Memory B cell (primary cell): ENCODE data around the gene UBIAD1.
A peak's percentile ranks its signal among the peaks of the same experiment; 100 is the strongest.

Experiments used
- ATAC-seq: fragments of 150-1000 bp; cut with Tn5 transposase; 2 replicates; pipeline ENCODE4 v1.10.0; 2021; ENCODE audit warnings: low read depth, mild to moderate bottlenecking, moderate library complexity
- DNase-seq, 2 donors: peaks; one replicate each; pipeline ENCODE4 v3.0.0; 2022; ENCODE audit warnings: low spot score in 2 of 2
- H3K27ac Mint-ChIP-seq: one replicate; pipeline ENCODE4 v1.8.0; 2022; ENCODE audit warnings: mild to moderate bottlenecking, moderate library complexity, mixed read lengths
- H3K27me3 Mint-ChIP-seq: one replicate; pipeline ENCODE4 v1.8.0; 2022; ENCODE audit warnings: mixed read lengths
- H3K36me3 Mint-ChIP-seq: one replicate; pipeline ENCODE4 v1.8.0; 2022; ENCODE audit warnings: mild to moderate bottlenecking, mixed read lengths
- H3K4me1 Mint-ChIP-seq: one replicate; pipeline ENCODE4 v1.8.0; 2022; ENCODE audit warnings: mixed read lengths
- H3K4me3 Mint-ChIP-seq: one replicate; pipeline ENCODE4 v1.8.0; 2022; ENCODE audit warnings: mild to moderate bottlenecking, moderate library complexity, mixed read lengths
- H3K9me3 Mint-ChIP-seq: one replicate; pipeline ENCODE4 v1.8.0; 2022; ENCODE audit warnings: mixed read lengths

The UBIAD1 gene

DNA sequence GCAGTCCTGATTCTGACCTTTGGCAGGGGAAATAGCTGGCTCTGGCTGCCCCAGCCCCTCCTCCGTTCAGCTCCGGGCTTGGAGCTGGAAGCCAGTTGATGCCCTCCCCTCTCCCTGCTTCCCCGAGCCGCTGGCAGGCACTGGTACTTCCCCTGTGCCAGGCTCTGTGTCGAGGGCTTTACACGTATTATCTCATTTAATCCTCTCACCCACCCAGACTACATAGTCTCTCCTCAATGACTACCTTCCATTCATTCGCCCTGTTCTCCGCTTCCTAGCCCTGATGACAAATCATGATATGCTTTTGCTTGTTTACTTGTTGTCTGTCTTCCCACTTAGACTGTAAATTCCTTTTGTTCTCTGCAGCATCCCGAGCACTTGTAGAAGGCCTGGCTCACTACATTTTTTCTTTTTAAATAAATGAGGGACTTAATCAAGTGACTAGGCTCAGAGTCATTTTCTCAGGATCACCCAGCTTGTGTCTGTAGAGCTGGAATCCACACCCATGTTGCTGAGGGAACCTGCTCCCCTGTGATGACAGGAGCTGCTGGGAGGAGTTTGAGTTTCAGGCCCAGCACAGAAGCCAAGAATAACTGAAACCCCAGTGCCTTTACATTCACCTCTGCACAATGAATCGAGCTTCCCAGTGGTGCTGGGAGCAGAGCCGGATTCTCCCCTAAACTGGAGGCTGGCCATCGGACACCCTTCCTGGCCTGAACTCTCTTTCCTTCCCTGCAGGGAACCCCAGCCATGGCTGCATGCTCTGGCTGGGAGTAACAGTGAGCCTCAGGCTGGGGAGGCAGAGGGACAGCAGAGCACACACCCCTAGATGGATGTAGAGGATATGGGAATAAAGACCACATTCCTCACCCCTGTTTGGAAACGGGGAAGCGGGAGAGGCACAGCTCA is 58.3 kb downstream of the UBIAD1 start:
- ATAC-seq, result no peak
- Mint-ChIP-seq H3K4me3 (no peak overlapping the region), H3K27ac (no peak overlapping the region), H3K9me3 (no peaks in the 10 kb centered on the region), H3K27me3 (peaks cover 17% of the 10 kb centered on the region), H3K36me3 (no peaks in the 10 kb centered on the region), H3K4me1 (peaks cover 10% of the 10 kb centered on the region)
- DNase-seq, result no peak

DNA sequence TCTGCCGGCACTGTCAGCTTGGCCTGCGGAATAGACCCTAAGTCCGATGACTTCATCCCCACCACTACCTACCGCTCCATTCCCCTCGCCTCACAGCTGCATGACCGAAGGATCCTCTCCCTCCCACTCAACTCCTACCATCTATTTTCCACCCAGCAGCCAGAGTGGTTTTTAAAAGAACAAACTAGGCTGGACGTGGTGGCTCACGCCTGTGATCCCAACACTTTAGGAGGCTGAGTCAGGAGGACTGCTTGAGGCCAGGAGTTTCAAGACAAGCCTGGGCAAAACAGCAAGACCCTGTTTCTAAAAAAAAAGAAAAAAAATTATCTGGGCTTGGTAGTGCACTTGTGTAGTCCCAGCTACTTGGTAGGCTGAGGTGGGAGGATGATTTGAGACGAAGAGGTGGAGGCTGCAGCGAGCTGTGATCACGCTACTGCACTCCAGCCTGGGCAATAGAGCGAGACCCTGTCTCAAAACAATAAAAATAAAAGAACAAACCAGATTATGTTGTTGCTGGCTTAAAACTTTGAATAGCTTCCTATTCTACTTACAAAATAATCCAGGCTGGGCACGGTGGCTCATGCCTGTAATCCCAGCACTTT is 59.0 kb downstream of the UBIAD1 start:
- peaks cover 17% of the 10 kb centered on the region for H3K27me3 Mint-ChIP-seq
- no peaks in the 10 kb centered on the region for H3K36me3 Mint-ChIP-seq
- peaks cover 10% of the 10 kb centered on the region for H3K4me1 Mint-ChIP-seq
- H3K27ac Mint-ChIP-seq, result no peak overlapping the region
- H3K4me3 Mint-ChIP-seq, result no peak overlapping the region
- no peaks in the 10 kb centered on the region for H3K9me3 Mint-ChIP-seq
- no peak for ATAC-seq
- DNase-seq, result no peak

DNA sequence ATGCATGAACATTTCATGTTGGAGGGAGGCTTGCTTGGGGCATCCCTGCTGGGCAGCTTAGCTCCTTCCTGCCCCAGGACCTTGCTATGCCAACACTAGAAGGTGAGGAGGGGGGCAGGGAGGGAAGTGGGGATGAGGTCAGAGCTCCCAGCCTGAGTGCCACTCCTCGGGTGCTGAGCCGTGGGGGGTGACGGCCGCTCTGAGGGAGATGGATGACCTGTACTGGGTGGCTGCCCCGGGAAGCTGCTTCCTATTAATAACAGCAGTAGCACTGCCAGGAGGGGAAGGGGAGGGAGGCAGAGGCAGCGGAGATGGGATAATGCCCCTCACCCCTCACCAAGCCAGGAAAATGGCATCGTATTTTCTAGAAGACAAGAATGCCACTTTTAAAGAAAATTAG is 60.6 kb downstream of the UBIAD1 start:
- ATAC-seq, result no peak
- no peaks in the 10 kb centered on the region for H3K36me3 Mint-ChIP-seq
- no peaks in the 10 kb centered on the region for H3K9me3 Mint-ChIP-seq
- no peak overlapping the region for H3K27ac Mint-ChIP-seq
- peaks cover 19% of the 10 kb centered on the region for H3K27me3 Mint-ChIP-seq
- no peak for DNase-seq
- peaks cover 12% of the 10 kb centered on the region for H3K4me1 Mint-ChIP-seq
- no peak overlapping the region for H3K4me3 Mint-ChIP-seq

DNA sequence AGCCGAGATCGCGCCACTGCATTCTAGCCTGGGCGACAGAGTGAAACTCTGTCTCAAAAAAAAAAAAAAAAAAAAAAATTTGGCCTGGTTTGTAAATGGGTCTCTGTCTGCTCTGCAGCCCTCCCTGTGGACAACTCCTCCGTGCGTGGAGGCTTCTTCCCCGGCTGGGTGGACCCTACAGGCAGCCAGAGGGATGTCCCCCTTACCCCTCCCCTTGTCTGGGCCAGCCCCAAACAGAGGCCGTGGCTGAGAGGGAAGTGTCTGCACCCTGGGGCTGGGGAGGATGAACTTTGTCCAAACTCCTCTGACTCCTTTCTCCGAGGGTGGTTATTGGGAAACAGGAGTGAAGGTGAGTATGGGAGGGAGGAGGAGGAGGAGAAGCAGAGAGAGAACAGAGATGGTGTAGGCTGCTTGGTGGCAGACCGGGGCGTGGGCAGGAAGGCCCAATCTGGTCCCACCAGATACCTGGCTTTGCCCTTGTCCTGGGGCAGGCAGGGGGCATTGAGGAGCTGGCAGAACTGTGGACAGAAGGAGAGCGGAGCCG is 61.3 kb downstream of the UBIAD1 start:
- Mint-ChIP-seq H3K27ac (peak overlapping the region; percentile 54), H3K36me3 (no peaks in the 10 kb centered on the region), H3K27me3 (peaks cover 20% of the 10 kb centered on the region), H3K9me3 (no peaks in the 10 kb centered on the region), H3K4me3 (no peak overlapping the region), H3K4me1 (peaks cover 15% of the 10 kb centered on the region)
- no peak for ATAC-seq
- DNase-seq, result no peak

DNA sequence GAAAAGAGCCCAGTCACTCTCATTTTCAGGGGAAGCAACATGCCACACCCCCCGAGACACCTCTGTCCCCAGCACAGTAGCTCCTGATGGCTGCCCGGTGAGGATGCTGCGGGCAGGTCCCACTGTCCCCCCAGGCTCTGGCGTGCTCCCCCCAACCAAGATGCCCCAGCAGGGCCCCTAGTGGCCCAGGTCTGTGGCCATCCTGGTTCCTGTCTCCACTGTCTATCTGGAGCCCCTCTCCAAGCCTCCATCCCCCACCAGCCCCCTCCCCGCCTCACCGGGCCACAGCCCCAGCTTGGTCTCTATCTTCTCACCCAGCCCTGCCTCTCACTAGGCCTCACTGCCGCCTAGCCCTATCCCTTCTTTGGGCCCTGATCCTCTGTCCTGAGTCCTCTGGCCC is 61.8 kb downstream of the UBIAD1 start:
- Mint-ChIP-seq H3K4me1 (peaks cover 15% of the 10 kb centered on the region), H3K27ac (peak overlapping the region; percentile 79), H3K36me3 (no peaks in the 10 kb centered on the region), H3K9me3 (no peaks in the 10 kb centered on the region), H3K4me3 (no peak overlapping the region), H3K27me3 (peaks cover 21% of the 10 kb centered on the region)
- DNase-seq (no peak), ATAC-seq (no peak)

DNA sequence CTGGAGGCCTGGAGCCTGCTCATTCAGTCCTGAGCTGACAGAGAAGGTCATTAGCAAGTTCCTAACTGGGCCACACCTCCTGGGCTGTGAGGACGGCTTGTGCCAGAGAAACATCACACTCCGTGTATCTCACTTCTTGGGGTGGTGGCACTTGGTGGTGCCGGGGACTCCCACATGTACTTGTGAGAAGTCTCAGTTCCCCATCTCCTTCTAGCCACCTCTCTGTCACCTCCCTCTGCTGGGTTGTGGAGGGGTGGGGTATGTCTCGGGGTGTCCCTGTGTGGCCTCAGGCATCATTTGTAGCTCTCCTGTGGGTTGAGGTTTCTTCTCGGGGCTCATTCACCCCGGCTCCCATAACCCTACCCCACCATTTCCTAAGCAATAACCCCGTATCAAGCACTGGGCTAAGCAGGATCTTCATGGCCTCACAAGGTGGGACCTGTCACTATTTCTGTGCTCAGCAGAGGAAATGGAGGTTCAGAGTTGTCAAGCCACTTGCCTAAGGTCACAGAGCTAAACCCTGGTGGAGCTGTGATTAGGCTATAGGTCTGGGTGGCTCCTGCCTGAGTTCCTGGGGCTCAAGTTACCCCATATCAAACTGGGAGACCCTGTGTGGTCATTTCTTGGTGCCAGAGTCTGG is 62.5 kb downstream of the UBIAD1 start:
- Mint-ChIP-seq H3K4me3 (no peak overlapping the region), H3K36me3 (no peaks in the 10 kb centered on the region), H3K27me3 (peaks cover 25% of the 10 kb centered on the region), H3K27ac (peak overlapping the region; percentile 79), H3K9me3 (no peaks in the 10 kb centered on the region), H3K4me1 (peaks cover 15% of the 10 kb centered on the region)
- ATAC-seq, result peak; percentile 95
- DNase-seq, result peak; percentile 49 to 57

DNA sequence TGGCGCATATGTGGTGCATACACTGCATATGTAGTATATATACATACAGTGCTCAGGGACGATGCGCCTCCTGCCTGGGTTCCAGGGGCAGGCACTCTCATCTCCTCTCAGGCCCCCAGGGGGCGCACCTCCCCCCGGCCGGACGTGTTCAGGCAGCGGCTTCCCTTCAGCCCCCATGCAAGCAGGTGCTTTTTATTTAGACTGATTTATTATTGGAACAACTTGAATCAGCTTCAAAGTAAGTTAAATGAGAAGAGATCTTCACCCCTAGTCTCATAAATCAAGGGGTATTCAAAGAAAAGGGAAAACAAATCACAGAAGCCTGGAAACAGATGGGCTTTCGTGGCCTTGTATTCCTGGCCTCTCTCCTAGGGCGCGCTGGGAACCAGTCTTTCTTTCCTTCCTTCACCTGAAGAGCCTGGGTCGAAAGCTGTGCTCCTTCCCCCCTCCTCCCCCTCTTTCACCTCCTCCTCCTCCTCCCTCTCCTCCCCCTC is 64.6 kb downstream of the UBIAD1 start:
- Mint-ChIP-seq H3K9me3 (no peaks in the 10 kb centered on the region), H3K4me3 (no peak overlapping the region), H3K4me1 (peaks cover 15% of the 10 kb centered on the region), H3K27me3 (peaks cover 21% of the 10 kb centered on the region), H3K27ac (no peak overlapping the region), H3K36me3 (no peaks in the 10 kb centered on the region)
- peak; percentile 59 for ATAC-seq
- DNase-seq, result peak; percentile 60 to 70
